ENCODE measurements around the gene CHST7.

GRCh38 chrX:46559062-46559461 lies 14.5 kb upstream of the CHST7 start:
- no peak for TF ChIP-seq POLR2AphosphoS5 (IDR thresholded peaks at IDR 0.05; ENCODE audit: low read depth)
- no peak for TF ChIP-seq CTCF (IDR thresholded peaks at IDR 0.05; ENCODE audit: insufficient read depth, low read length)
- TF ChIP-seq GABPA (IDR thresholded peaks at IDR 0.05; ENCODE audit: low read depth) = no peak
- no peak for TF ChIP-seq REST (IDR thresholded peaks at IDR 0.05; ENCODE audit: insufficient replicate concordance, low read depth)
- TF ChIP-seq SPI1 (IDR thresholded peaks at IDR 0.05; ENCODE audit: borderline replicate concordance, low read depth) = no peak

Measured in HL-60 (cell line).